ENCODE results near the gene NEU2.

NEU2 gene

GRCh38 chr2:233007270-233007669 lies 25.2 kb upstream of the NEU2 start:
- H3K4me1 ChIP-seq (ENCODE audit: control insufficient read depth in 2 of 2, insufficient read depth in 1 of 2, low read depth in 1 of 2, low read length in 2 of 2) = no peaks in the 10 kb centered on the region
- no peak overlapping the region for H2BK120ac ChIP-seq (ENCODE audit: low read depth, low read length)
- no peak overlapping the region for H4K91ac ChIP-seq (ENCODE audit: low read depth, low read length, poor library complexity)
- H3K9me3 ChIP-seq (replicated peaks in 1 of 2; ENCODE audit: control insufficient read depth in 2 of 2, insufficient read depth in 1 of 2, low read depth in 1 of 2, low read length in 2 of 2) = no peaks in the 10 kb centered on the region
- no peak overlapping the region for H2BK5ac ChIP-seq (ENCODE audit: low read length)
- H4K8ac ChIP-seq (ENCODE audit: low read depth, low read length) = no peak overlapping the region
- no peaks in the 10 kb centered on the region for H3K79me1 ChIP-seq (ENCODE audit: low read depth, low read length)
- H3K27ac ChIP-seq (replicated peaks; ENCODE audit: low read length) = no peak overlapping the region
- no peaks in the 10 kb centered on the region for H3K36me3 ChIP-seq (replicated peaks in 1 of 2; ENCODE audit: control insufficient read depth in 2 of 2, insufficient read depth in 2 of 2, low read length in 2 of 2)
- peaks cover 0 to 18% (median 0%) of the 10 kb centered on the region in 3 experiments for H3K27me3 ChIP-seq (ENCODE audit: control insufficient read depth in 3 of 3, insufficient read depth in 3 of 3, low read depth in 1 of 3, low read length in 3 of 3)
- H3K4me3 ChIP-seq (ENCODE audit: low read length in 2 of 2) = no peak overlapping the region
- H2BK15ac ChIP-seq (ENCODE audit: low read length) = no peak overlapping the region
- no peak overlapping the region for H3K9ac ChIP-seq (ENCODE audit: low read depth, low read length, poor library complexity)
- no peak overlapping the region for H2AK5ac ChIP-seq (ENCODE audit: low read depth, low read length)
- H3K23ac ChIP-seq (ENCODE audit: low read depth, low read length, poor library complexity) = no peak overlapping the region
- no peak overlapping the region for H3K4ac ChIP-seq (ENCODE audit: low read length)
- no CpG with 5 or more reads among the region's 7 CpGs for WGBS, 2 donors (ENCODE audit: extremely low coverage in 2 of 2, insufficient read length in 2 of 2, insufficient replicate concordance in 1 of 2)
- DNase-seq (ENCODE audit: low spot score) = no peak
- H3K4me2 ChIP-seq (ENCODE audit: insufficient read depth, low read length, poor library complexity, severe bottlenecking) = no peak overlapping the region
- no peak overlapping the region for H2BK12ac ChIP-seq (ENCODE audit: low read length)
- H3K14ac ChIP-seq (ENCODE audit: low read length) = no peak overlapping the region
- no peak overlapping the region for H2AFZ ChIP-seq (ENCODE audit: low read length)
- H3K18ac ChIP-seq (ENCODE audit: low read length) = no peak overlapping the region

- no peak overlapping the region for H2AFZ ChIP-seq (ENCODE audit: low read length)
- no peak overlapping the region for H2BK12ac ChIP-seq (ENCODE audit: low read length)
- no peaks in the 10 kb centered on the region for H3K79me1 ChIP-seq (ENCODE audit: low read depth, low read length)
- no peaks in the 10 kb centered on the region for H3K9me3 ChIP-seq (replicated peaks in 1 of 2; ENCODE audit: control insufficient read depth in 2 of 2, insufficient read depth in 1 of 2, low read depth in 1 of 2, low read length in 2 of 2)
- H3K4me1 ChIP-seq (ENCODE audit: control insufficient read depth in 2 of 2, insufficient read depth in 1 of 2, low read depth in 1 of 2, low read length in 2 of 2) = no peaks in the 10 kb centered on the region
- no peak overlapping the region for H3K18ac ChIP-seq (ENCODE audit: low read length)
- no peak overlapping the region for H3K4ac ChIP-seq (ENCODE audit: low read length)
- peaks cover 0 to 18% (median 0%) of the 10 kb centered on the region in 3 experiments for H3K27me3 ChIP-seq (ENCODE audit: control insufficient read depth in 3 of 3, insufficient read depth in 3 of 3, low read depth in 1 of 3, low read length in 3 of 3)
- no peak overlapping the region for H2BK120ac ChIP-seq (ENCODE audit: low read depth, low read length)
- H3K14ac ChIP-seq (ENCODE audit: low read length) = no peak overlapping the region
- no peak overlapping the region for H4K8ac ChIP-seq (ENCODE audit: low read depth, low read length)
- H3K4me2 ChIP-seq (ENCODE audit: insufficient read depth, low read length, poor library complexity, severe bottlenecking) = no peak overlapping the region
- no peak overlapping the region for H3K9ac ChIP-seq (ENCODE audit: low read depth, low read length, poor library complexity)
- no peak overlapping the region for H2AK5ac ChIP-seq (ENCODE audit: low read depth, low read length)
- H2BK15ac ChIP-seq (ENCODE audit: low read length) = no peak overlapping the region
- no peak overlapping the region for H4K91ac ChIP-seq (ENCODE audit: low read depth, low read length, poor library complexity)
- H2BK5ac ChIP-seq (ENCODE audit: low read length) = no peak overlapping the region
- no peaks in the 10 kb centered on the region for H3K36me3 ChIP-seq (replicated peaks in 1 of 2; ENCODE audit: control insufficient read depth in 2 of 2, insufficient read depth in 2 of 2, low read length in 2 of 2)
- H3K27ac ChIP-seq (replicated peaks; ENCODE audit: low read length) = no peak overlapping the region
- H3K23ac ChIP-seq (ENCODE audit: low read depth, low read length, poor library complexity) = no peak overlapping the region
- WGBS, 2 donors (ENCODE audit: extremely low coverage in 2 of 2, insufficient read length in 2 of 2, insufficient replicate concordance in 1 of 2) = no CpG with 5 or more reads among the region's 3 CpGs
- DNase-seq (ENCODE audit: low spot score) = no peak
- H3K4me3 ChIP-seq (ENCODE audit: low read length in 2 of 2) = no peak overlapping the region
These were observed 24.7 kb upstream of the NEU2 start for GRCh38 chr2:233007739-233008138.

- H3K9me3 ChIP-seq (replicated peaks in 1 of 2; ENCODE audit: control insufficient read depth in 2 of 2, insufficient read depth in 1 of 2, low read depth in 1 of 2, low read length in 2 of 2) = no peaks in the 10 kb centered on the region
- H4K91ac ChIP-seq (ENCODE audit: low read depth, low read length, poor library complexity) = no peak overlapping the region
- H3K4me3 ChIP-seq (ENCODE audit: low read length in 2 of 2) = no peak overlapping the region
- H3K27me3 ChIP-seq (ENCODE audit: control insufficient read depth in 3 of 3, insufficient read depth in 3 of 3, low read depth in 1 of 3, low read length in 3 of 3) = peaks cover 0 to 11% (median 0%) of the 10 kb centered on the region in 3 experiments
- H2BK15ac ChIP-seq (ENCODE audit: low read length) = no peak overlapping the region
- WGBS, 2 donors (ENCODE audit: extremely low coverage in 2 of 2, insufficient read length in 2 of 2, insufficient replicate concordance in 1 of 2) = no CpG with 5 or more reads among the region's 3 CpGs
- no peak overlapping the region for H3K27ac ChIP-seq (replicated peaks; ENCODE audit: low read length)
- no peak overlapping the region for H3K23ac ChIP-seq (ENCODE audit: low read depth, low read length, poor library complexity)
- no peaks in the 10 kb centered on the region for H3K79me1 ChIP-seq (ENCODE audit: low read depth, low read length)
- H2BK5ac ChIP-seq (ENCODE audit: low read length) = no peak overlapping the region
- H3K14ac ChIP-seq (ENCODE audit: low read length) = no peak overlapping the region
- H4K8ac ChIP-seq (ENCODE audit: low read depth, low read length) = no peak overlapping the region
- DNase-seq (ENCODE audit: low spot score) = no peak
- no peak overlapping the region for H3K18ac ChIP-seq (ENCODE audit: low read length)
- no peak overlapping the region for H3K4ac ChIP-seq (ENCODE audit: low read length)
- no peaks in the 10 kb centered on the region for H3K36me3 ChIP-seq (replicated peaks in 1 of 2; ENCODE audit: control insufficient read depth in 2 of 2, insufficient read depth in 2 of 2, low read length in 2 of 2)
- H2BK12ac ChIP-seq (ENCODE audit: low read length) = no peak overlapping the region
- no peak overlapping the region for H2AK5ac ChIP-seq (ENCODE audit: low read depth, low read length)
- no peak overlapping the region for H3K9ac ChIP-seq (ENCODE audit: low read depth, low read length, poor library complexity)
- no peak overlapping the region for H3K4me2 ChIP-seq (ENCODE audit: insufficient read depth, low read length, poor library complexity, severe bottlenecking)
- H2AFZ ChIP-seq (ENCODE audit: low read length) = no peak overlapping the region
- no peaks in the 10 kb centered on the region for H3K4me1 ChIP-seq (ENCODE audit: control insufficient read depth in 2 of 2, insufficient read depth in 1 of 2, low read depth in 1 of 2, low read length in 2 of 2)
- no peak overlapping the region for H2BK120ac ChIP-seq (ENCODE audit: low read depth, low read length)
These were observed 22.8 kb upstream of the NEU2 start for GRCh38 chr2:233009661-233010060.

GRCh38 chr2:233010569-233011267 lies 21.8 kb upstream of the NEU2 start:
- H3K4ac ChIP-seq (ENCODE audit: low read length) = no peak overlapping the region
- no peak overlapping the region for H3K27ac ChIP-seq (replicated peaks; ENCODE audit: low read length)
- no peaks in the 10 kb centered on the region for H3K4me1 ChIP-seq (ENCODE audit: control insufficient read depth in 2 of 2, insufficient read depth in 1 of 2, low read depth in 1 of 2, low read length in 2 of 2)
- peak overlapping the region; percentile 8 for H2BK12ac ChIP-seq (ENCODE audit: low read length)
- no peaks in the 10 kb centered on the region for H3K79me1 ChIP-seq (ENCODE audit: low read depth, low read length)
- H4K8ac ChIP-seq (ENCODE audit: low read depth, low read length) = no peak overlapping the region
- H3K14ac ChIP-seq (ENCODE audit: low read length) = no peak overlapping the region
- no peak overlapping the region for H3K4me2 ChIP-seq (ENCODE audit: insufficient read depth, low read length, poor library complexity, severe bottlenecking)
- DNase-seq (ENCODE audit: low spot score) = no peak
- no peak overlapping the region for H3K9ac ChIP-seq (ENCODE audit: low read depth, low read length, poor library complexity)
- peak overlapping the region; percentile 46 for H3K18ac ChIP-seq (ENCODE audit: low read length)
- H3K4me3 ChIP-seq (ENCODE audit: low read length in 2 of 2) = no peak overlapping the region
- H2BK120ac ChIP-seq (ENCODE audit: low read depth, low read length) = no peak overlapping the region
- peaks cover 0 to 2% (median 0%) of the 10 kb centered on the region in 3 experiments for H3K27me3 ChIP-seq (ENCODE audit: control insufficient read depth in 3 of 3, insufficient read depth in 3 of 3, low read depth in 1 of 3, low read length in 3 of 3)
- H2BK15ac ChIP-seq (ENCODE audit: low read length) = peak overlapping the region; percentile 63
- peak overlapping the region; percentile 46 for H2BK5ac ChIP-seq (ENCODE audit: low read length)
- no peaks in the 10 kb centered on the region for H3K9me3 ChIP-seq (replicated peaks in 1 of 2; ENCODE audit: control insufficient read depth in 2 of 2, insufficient read depth in 1 of 2, low read depth in 1 of 2, low read length in 2 of 2)
- no CpG with 5 or more reads among the region's 9 CpGs for WGBS, 2 donors (ENCODE audit: extremely low coverage in 2 of 2, insufficient read length in 2 of 2, insufficient replicate concordance in 1 of 2)
- H2AK5ac ChIP-seq (ENCODE audit: low read depth, low read length) = peak overlapping the region; percentile 57
- no peak overlapping the region for H3K23ac ChIP-seq (ENCODE audit: low read depth, low read length, poor library complexity)
- H2AFZ ChIP-seq (ENCODE audit: low read length) = no peak overlapping the region
- no peak overlapping the region for H4K91ac ChIP-seq (ENCODE audit: low read depth, low read length, poor library complexity)
- H3K36me3 ChIP-seq (replicated peaks in 1 of 2; ENCODE audit: control insufficient read depth in 2 of 2, insufficient read depth in 2 of 2, low read length in 2 of 2) = no peaks in the 10 kb centered on the region

All from neuronal stem cell (in vitro differentiated cells).